CD4-positive, alpha-beta T cell treated with Interleukin-15 for 4 hours (primary cell): ENCODE results near the gene CTNNA3.

ENCODE experiments used
- DNase-seq: peaks from one replicate; pipeline ENCODE4 v3.0.0-alpha.2; 2020; ENCODE audit warnings: low spot score

The CTNNA3 gene

DNA sequence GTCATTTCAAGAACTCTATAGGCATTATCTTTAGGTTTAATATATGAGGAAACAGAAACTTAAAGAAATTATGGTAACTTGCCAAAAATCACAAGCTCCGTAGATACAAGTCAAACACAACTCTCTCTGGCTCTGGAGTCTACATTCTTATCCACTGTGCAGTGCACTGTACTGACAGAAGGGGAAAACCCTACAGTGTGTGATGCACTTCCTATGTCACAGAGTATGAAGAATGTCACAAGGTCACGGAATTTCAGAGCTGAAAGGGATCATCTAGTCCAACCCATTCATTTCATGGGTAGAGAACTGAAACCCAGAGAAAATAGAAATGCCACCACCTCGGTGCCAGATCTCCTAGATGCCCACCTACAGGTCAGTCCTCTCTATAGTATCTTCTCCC, 684.0 kb downstream of the CTNNA3 start:
- DNase-seq, result no peak

DNA sequence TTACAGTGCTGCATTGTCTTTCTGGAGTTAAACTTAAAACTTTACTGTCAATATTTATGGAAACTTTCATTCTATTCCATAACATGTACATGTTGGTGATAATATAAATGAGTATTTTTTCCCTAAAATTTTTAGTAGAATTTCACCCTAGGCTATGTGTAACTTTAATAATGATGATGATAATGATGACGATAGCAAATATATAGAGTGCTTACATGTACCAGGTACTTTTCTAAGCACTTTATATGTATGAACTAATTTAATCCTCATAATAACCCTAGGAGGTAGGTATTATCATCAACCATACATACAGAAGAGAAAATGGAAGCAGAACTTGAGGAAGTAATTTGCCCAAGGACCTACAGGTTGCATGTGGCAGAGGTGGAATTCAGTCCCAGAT, 684.5 kb downstream of the CTNNA3 start:
- DNase-seq, result no peak

GRCh38 chr10:67005981-67006380, 690.0 kb downstream of the CTNNA3 start:
- DNase-seq, result no peak

GRCh38 chr10:67004690-67005089, 691.3 kb downstream of the CTNNA3 start:
- DNase-seq, result no peak

DNA sequence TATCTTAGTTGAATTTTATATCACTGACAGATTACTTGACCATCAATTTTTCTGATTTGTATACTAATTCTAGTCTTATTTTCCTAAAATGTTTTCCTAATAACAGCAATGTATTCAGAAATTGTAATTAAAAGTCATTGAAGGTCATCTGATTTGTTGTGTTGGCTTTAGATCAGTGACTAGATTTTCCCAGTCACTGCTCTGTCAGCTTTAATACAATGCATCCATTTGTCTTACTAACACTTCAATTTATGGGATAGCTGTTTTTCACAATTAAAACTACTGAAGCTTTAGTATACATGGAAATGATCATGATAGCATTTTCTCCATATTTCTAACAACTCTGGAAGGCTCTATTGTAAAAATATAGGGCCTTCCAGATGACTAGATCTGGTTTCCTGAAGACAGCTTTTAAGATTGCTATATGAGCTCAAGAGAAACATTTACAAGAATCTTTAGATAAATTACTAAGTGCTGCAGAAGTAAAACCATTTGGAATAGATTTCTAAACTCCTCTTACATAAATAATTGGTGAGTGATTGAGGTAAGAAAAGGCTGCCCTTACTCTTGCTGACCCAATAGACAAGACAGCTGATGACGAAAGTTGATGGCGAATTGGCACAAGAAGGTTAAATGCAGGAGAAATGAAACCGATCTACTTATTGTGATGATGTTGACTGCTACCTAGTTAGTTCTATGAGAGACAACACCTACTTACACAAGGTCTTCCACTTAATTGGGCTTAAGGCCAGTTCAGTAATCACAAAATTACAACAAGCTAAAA, 696.0 kb downstream of the CTNNA3 start:
- DNase-seq, result no peak

DNA sequence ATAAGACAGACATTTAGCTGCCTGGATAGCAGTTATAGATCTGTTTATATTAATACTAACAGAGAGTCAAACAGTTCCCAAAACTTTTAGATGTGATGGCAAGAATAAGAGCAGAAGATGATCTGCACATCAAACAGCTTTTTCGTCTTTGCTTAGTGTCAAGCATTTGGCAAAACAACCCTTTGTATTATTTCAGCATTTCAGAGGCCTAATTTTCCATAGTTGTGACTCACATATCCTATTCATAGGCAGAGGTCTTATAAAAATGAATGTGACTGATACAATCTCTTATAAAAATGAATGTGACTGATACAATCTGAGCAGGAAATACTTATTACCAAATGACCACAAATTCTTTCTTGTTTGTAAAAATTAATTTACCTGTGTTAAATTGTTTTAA, 699.0 kb downstream of the CTNNA3 start:
- DNase-seq, result no peak

DNA sequence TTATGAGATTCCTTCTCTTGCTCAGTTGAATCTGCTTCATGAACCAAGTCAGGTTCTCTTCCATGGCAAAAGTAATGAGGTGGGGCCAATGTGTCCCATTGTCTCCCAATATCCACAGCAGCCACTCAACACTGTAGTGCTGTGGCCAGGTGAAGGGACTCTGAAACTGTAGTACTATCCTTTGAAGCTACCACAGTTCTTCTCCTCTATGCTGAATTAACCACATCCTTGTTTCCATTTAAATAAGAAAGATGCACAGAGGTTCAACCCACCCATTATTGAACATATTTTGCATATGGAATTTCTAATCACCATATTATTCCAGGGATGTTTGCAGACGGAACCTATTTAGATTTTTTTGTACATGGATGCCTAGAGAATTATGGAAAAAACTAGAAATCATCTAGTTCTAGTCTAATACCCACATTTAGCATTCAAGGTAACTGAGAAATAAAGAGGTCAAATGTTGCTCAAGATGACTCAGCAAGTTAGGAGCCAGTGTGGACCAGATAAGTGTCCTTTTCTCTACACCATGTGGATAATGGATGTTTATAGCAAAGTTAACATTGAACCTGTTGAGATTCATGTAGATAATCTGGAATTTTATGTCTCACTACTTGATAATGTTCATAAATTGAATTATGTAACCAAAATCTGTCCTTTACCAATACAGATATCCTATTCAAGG, 705.7 kb downstream of the CTNNA3 start:
- no peak for DNase-seq

DNA sequence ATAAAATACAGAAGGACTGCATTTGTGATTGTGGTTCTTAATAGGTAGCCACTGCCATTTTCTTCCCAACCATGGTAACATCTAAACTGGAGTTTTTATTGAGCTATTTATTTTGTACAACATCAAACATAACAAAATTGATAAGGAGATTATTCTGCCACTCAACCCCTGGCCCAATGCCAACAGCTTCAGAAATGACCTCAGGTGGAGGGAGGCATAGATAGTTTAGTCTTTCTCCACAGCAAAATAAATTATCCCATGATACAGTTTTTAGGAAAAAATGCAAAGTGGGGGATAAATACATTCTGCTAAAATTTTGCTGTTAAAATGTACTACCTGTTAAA, 712.5 kb downstream of the CTNNA3 start:
- no peak for DNase-seq

DNA sequence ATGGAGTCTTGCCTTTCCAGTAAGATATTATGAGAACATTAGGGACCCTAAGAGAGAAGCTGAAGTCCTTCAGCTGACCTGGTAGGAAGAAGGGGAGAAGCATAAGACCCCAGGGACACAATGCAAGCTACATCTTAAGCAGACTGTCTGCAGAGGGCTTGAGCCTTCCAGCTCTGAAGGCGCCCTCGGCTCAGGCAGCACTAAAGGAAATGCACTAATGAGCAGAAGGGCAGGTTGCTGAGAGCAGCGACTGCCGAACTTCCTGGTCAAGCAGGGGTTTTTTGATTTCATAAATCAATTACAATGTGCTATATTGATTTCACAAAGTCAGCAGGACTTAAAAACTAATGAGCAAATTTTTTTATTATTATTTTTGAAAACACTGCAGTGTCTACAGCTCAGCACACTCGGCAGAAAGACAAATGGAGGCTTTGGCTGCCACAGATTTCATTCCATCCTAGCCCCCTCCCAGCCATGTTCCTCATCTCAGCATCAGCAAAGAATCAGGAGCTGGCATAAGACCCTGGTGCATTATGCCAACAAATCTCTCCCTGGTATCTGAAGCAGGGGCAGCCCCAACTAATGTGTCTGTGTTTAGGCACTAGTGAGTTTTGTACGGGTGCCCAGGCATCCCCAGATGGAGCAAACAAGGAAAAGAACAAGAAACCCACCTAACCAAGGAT, 713.1 kb downstream of the CTNNA3 start:
- DNase-seq, result no peak

DNA sequence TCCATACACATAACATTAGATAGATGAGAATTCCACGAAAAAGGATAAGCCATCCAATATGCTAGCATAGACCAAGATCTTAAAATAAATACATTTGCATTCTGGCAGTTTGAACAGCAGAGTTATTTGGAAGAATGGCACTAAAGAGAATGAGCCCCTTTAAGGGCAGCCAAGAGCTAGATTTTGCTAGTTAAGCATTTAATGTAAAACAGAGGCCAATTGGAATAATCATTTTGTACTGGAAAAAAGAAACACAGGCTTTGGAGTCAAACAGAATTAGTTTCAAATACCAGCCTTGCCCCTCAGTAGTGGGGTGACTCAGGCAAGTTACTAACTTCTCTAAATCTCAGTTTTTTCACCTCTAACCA, 714.0 kb downstream of the CTNNA3 start:
- no peak for DNase-seq

DNA sequence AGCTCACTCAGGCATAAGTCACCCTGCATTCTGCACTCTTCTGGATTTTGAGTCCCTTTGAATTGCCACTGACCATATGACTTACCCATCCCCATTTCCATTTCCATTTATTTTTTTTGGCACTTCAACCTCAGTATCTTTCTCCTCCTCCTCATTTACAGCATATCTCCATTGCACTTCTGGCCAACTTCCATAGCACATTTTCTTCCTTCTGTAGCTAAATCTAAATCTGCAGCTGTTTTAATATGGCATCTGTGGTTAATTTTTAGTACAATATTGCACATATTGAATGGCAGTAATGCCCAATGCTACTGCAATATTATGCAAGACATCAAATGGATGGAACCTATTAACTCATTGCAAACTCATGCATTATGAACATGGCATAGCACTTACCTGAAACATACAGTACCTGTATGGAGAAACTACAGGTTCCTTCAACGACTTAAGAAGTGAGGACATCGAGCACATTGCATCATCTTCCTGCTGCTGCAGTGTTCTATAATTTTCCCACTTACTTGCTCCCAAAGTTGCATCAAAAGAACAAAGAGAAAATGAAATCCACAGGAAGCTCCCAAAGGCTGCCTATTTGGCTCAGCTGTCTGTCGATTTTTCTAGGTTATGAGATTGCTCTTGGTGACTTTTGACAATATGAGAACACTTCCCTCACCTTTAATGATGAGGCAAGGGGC, 714.5 kb downstream of the CTNNA3 start:
- no peak for DNase-seq

DNA sequence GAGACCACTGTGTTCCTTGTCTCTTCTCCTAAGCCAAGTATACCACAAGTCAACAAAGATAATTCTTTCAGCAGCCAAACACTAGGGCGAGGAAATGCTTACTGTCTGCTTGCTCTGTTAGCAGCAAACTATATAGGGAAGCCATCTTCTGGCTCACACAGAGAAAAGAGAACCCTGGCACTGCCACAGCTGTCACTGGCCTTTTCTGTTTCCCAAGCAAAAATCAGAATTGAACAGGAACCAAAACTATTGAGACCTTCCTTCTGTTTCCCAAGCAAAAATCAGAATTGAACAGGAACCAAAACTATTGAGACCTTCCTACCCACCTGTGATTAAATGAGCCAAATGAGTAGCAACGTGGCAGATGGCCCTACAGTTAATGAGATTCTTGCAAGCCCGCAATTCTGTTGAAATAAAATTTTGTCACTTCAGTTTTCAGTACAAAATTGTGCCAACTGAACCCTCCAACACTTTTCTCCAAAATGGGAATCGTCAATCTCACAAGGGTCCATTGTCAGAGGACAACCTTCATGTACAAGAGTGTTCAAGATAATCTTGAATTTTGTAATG, 715.7 kb downstream of the CTNNA3 start:
- no peak for DNase-seq

GRCh38 chr10:66964946-66965345, 731.0 kb downstream of the CTNNA3 start:
- DNase-seq, result no peak

GRCh38 chr10:66958466-66958865, 737.5 kb downstream of the CTNNA3 start:
- DNase-seq, result no peak

DNA sequence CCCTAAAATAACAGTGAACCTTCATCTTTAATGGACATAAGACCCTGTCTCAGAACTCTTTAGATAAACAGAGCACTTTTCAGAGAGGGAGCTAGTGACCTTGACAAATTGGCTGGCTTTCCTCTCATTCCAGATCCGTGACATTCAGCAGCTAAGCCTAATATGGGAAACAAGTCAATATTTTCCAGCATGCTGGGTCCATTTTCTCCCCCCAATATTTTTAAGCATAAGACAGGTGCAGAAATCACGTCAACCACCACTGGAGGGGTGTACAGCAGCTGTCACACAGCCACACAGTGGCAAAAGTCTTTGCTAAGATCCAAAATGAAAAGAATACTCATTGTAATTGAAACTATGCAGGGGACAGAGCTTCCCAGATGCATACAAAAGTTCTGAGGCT, 744.1 kb downstream of the CTNNA3 start:
- DNase-seq, result no peak

GRCh38 chr10:66943590-66943989, 752.4 kb downstream of the CTNNA3 start:
- no peak for DNase-seq

DNA sequence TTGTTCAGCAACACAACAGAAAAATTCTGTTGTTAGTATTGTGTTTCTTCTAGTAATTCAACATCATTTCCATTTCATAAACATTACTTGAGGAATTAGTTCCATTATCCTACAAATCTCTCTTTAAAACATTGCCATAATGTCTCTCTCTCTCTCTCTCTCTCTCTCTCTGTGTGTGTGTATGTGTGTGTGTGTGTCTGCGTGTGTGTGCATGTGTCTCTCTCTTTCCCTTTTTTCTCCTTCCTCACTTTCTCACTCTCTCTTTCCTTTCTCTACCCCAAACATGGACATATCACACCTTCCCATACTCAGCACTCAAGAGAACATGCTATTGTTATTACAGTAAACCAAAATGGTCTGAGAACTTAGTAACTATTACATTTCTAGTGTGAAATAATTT, 753.6 kb downstream of the CTNNA3 start:
- DNase-seq, result no peak

- no peak for DNase-seq
Observed at GRCh38 chr10:66941491-66941890, 754.5 kb downstream of the CTNNA3 start.

- DNase-seq, result no peak
Observed at GRCh38 chr10:66940965-66941364, 755.0 kb downstream of the CTNNA3 start.

GRCh38 chr10:66934711-66935110, 761.3 kb downstream of the CTNNA3 start:
- DNase-seq, result no peak

GRCh38 chr10:66931949-66932343, 764.0 kb downstream of the CTNNA3 start:
- DNase-seq, result no peak

DNA sequence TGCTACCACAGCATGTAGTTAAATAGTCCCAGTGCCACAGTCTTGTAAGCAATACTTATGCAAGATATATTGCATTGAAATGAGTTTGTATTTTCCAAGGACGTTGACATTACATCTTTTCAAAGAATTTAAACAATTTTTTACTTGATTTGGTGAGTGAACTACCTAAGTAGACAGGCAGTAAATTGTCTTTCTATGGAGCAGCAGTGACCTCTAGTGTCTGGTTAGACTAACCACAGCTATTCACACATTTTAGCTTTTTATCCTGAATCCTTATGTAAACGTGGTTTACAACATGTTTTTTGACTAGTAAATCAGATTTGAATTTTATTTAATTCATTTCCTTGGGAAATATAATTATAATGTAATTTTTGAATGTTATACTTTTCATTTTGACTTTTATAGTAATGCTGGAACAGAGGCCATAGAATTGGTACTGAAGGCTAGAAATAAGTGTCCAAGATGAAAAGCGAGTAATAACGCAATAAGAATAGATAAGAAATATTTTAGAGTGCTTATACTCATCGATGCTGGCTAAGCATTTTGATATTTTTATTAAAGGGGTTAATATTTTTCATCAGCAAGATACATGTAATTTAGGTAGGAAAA, 764.6 kb downstream of the CTNNA3 start:
- DNase-seq, result no peak
